GM18508 (cell line): Measurements from ENCODE around the gene OR6K2.

Experiments used
- ATAC-seq: cut with Tn5 transposase; IDR thresholded peaks from one replicate; pipeline ENCODE4 v1.9.1; 2021; ENCODE audit warnings: moderate number of reproducible peaks; ENCODE audit not compliant: insufficient read depth, unreplicated experiment

Gene OR6K2

GRCh38 chr1:158686111-158687009 lies 14.1 kb downstream of the OR6K2 start, which contains the start of gene SPTA1:
SPTA1 (minus strand) TSS chr1:158686715; CDS start chr1:158686517, 198 bp downstream.
- no peak for ATAC-seq

GRCh38 chr1:158685085-158685484 lies 15.4 kb downstream of the OR6K2 start:
- ATAC-seq = no peak

GRCh38 chr1:158681606-158682005 lies 18.8 kb downstream of the OR6K2 start:
- ATAC-seq = no peak

- no peak for ATAC-seq
Observed at GRCh38 chr1:158679289-158679688, 21.2 kb downstream of the OR6K2 start.

GRCh38 chr1:158675563-158676323 lies 24.7 kb downstream of the OR6K2 start:
- no peak for ATAC-seq

- ATAC-seq = no peak
Observed at GRCh38 chr1:158674302-158674701, 26.1 kb downstream of the OR6K2 start.

- ATAC-seq = no peak
Observed at GRCh38 chr1:158666037-158666436, 34.4 kb downstream of the OR6K2 start.

- ATAC-seq = no peak
Observed at GRCh38 chr1:158654571-158654970, 45.9 kb downstream of the OR6K2 start.

GRCh38 chr1:158654086-158654485 lies 46.4 kb downstream of the OR6K2 start:
- ATAC-seq = no peak

- ATAC-seq = no peak
Observed at GRCh38 chr1:158652721-158653334, 47.6 kb downstream of the OR6K2 start.
